CD4-positive, alpha-beta T cell treated with Interleukin-17A for 4 hours (primary cell): ENCODE measurements around the gene HUS1.
"Not testable (repeated sequence)": the region's sequence is repeated elsewhere in the genome, so short reads cannot be mapped to it uniquely, and the experiment has no call there.

Experiments
- DNase-seq: peaks from one replicate; pipeline ENCODE4 v3.0.0-alpha.2; 2020; ENCODE audit warnings: mixed read lengths

The HUS1 gene

GRCh38 chr7:47916514-47916913, 62.9 kb downstream of the HUS1 start:
- DNase-seq = not testable (repeated sequence)

GRCh38 chr7:47915616-47915976, 63.8 kb downstream of the HUS1 start:
- no peak for DNase-seq

- DNase-seq = no peak
These were observed 64.4 kb downstream of the HUS1 start for GRCh38 chr7:47914717-47915615.
